SK-N-SH (cell line): ENCODE results near the gene C16orf87. TPM values are rescaled to one million over a fixed set of nuclear protein-coding genes. Genes with fewer than 3 reads are reported as not detected.

Source experiments
- CTCF ChIA-PET: fragments of 300-600, 350-600 bp; formaldehyde crosslinking; extraction: SDS; loops from one replicate; lab custom pipeline; 2021; lab: Yijun Ruan, JAX
- POLR2A ChIA-PET: fragments of 350-600 bp; sonication (Branson Sonifier 250); formaldehyde crosslinking; extraction: SDS; loops from one replicate; lab custom pipeline; 2020; ENCODE audit warnings: antibody characterized with exemption, inconsistent platforms; lab: Yijun Ruan, JAX
- DNase-seq: peaks from one replicate; pipeline ENCODE4 v3.0.0; 2012
- H2AFZ ChIP-seq: fragments of 200-600 bp; sonication (generic); 2 replicates; pipeline ENCODE4 v1.8.1; 2016; ENCODE audit warnings: antibody characterized with exemption, mild to moderate bottlenecking, low read depth
- H3F3A ChIP-seq: fragments of 200-600 bp; sonication (generic); replicated peaks from 2 replicates; pipeline ENCODE3; 2016; ENCODE audit warnings: antibody characterized with exemption, mild to moderate bottlenecking; ENCODE audit not compliant: insufficient read depth
- H3K27ac ChIP-seq, 2 experiments: fragments of 200-500 bp in 1 of 2; fragments of 200-600 bp in 1 of 2; sonication (Bioruptor generic) in 1 of 2; sonication (generic), shearing (Covaris generic) in 1 of 2; 2 replicates each; pipeline versions ENCODE4 v1.5.1 to v1.6.1; 2014 to 2016; ENCODE audit warnings: low read depth in 2 of 2, inconsistent platforms in 1 of 2, low read length in 1 of 2, mild to moderate bottlenecking in 1 of 2, mixed read lengths in 1 of 2
- H3K27me3 ChIP-seq: fragments of 200-600 bp; sonication (generic), shearing (Covaris generic); 2 replicates; pipeline ENCODE4 v1.6.1; 2016; ENCODE audit warnings: mixed run types; ENCODE audit not compliant: insufficient read depth
- H3K36me3 ChIP-seq, 2 experiments: fragments of 200-500 bp in 1 of 2; fragments of 200-600 bp in 1 of 2; sonication (Bioruptor generic) in 1 of 2; sonication (generic) in 1 of 2; replicated peaks in 1 of 2; 2 replicates each; pipeline versions ENCODE3 to v1.5.1; 2014 to 2016; ENCODE audit warnings: low read length in 1 of 2, mild to moderate bottlenecking in 1 of 2; ENCODE audit not compliant: insufficient read depth in 2 of 2, control insufficient read depth in 1 of 2
- H3K4me1 ChIP-seq, 2 experiments: fragments of 200-500 bp in 1 of 2; fragments of 200-600 bp in 1 of 2; sonication (Bioruptor generic) in 1 of 2; sonication (generic), shearing (Covaris generic) in 1 of 2; 2 replicates each; pipeline versions ENCODE4 v1.5.1 to v1.6.1; 2014 to 2016; ENCODE audit warnings: low read depth in 1 of 2, low read length in 1 of 2, mixed run types in 1 of 2; ENCODE audit not compliant: insufficient read depth in 2 of 2, control insufficient read depth in 1 of 2
- H3K4me2 ChIP-seq: fragments of 200-600 bp; sonication (generic), shearing (Covaris generic); 2 replicates; pipeline ENCODE4 v1.6.1; 2017; ENCODE audit warnings: mixed run types
- H3K4me3 ChIP-seq, 2 experiments: fragments of 200-500 bp in 1 of 2; fragments of 200-600 bp in 1 of 2; sonication (Bioruptor generic) in 1 of 2; sonication (generic), shearing (Covaris generic) in 1 of 2; 2 replicates each; pipeline versions ENCODE4 v1.5.1 to v1.8.1; 2014 to 2016; ENCODE audit warnings: low read depth in 2 of 2, inconsistent platforms in 1 of 2, low read length in 1 of 2, mild to moderate bottlenecking in 1 of 2, mixed read lengths in 1 of 2, moderate library complexity in 1 of 2
- H3K79me2 ChIP-seq: fragments of 200-600 bp; sonication (generic); 2 replicates; pipeline ENCODE4 v1.8.1; 2017; ENCODE audit warnings: mild to moderate bottlenecking; ENCODE audit not compliant: insufficient read depth
- H3K9ac ChIP-seq: fragments of 200-600 bp; sonication (generic); 2 replicates; pipeline ENCODE4 v1.6.1; 2017; ENCODE audit warnings: mixed run types
- H3K9me2 ChIP-seq: fragments of 200-600 bp; sonication (generic); 2 replicates; pipeline ENCODE4 v1.6.1; 2017; ENCODE audit warnings: mixed run types
- H3K9me3 ChIP-seq: fragments of 200-600 bp; sonication (generic); 2 replicates; pipeline ENCODE4 v1.6.1; 2017; ENCODE audit warnings: mixed run types, mild to moderate bottlenecking, moderate library complexity
- H4K20me1 ChIP-seq: fragments of 200-600 bp; sonication (generic); 2 replicates; pipeline ENCODE4 v1.6.1; 2017; ENCODE audit warnings: mild to moderate bottlenecking, mixed run types; ENCODE audit not compliant: insufficient read depth
- ELF1 ChIP-seq: IDR thresholded peaks from 2 replicates; pipeline ENCODE4 v1.4.0; 2012
- EP300 ChIP-seq, 2 experiments: IDR thresholded peaks; 2 replicates each; pipeline versions ENCODE4 v1.4.0 to v1.6.1; 2012; ENCODE audit warnings: borderline replicate concordance in 1 of 2, low read depth in 1 of 2, low read length in 1 of 2
- FOSL2 ChIP-seq: IDR thresholded peaks from 2 replicates; pipeline ENCODE4 v1.4.0; 2012; ENCODE audit warnings: low read depth, mild to moderate bottlenecking, moderate library complexity, borderline replicate concordance
- GATA2 ChIP-seq: sonication (generic); formaldehyde crosslinking; IDR thresholded peaks from 2 replicates; pipeline ENCODE4 v1.5.0; 2020; ENCODE audit warnings: mild to moderate bottlenecking, missing genetic modification reagents
- JUND ChIP-seq: IDR thresholded peaks from 2 replicates; pipeline ENCODE4 v1.4.0; 2012
- MEF2A ChIP-seq: IDR thresholded peaks from 2 replicates; pipeline ENCODE4 v1.4.0; 2012; ENCODE audit warnings: low read depth, borderline replicate concordance
- MXI1 ChIP-seq: IDR thresholded peaks from 2 replicates; pipeline ENCODE4 v1.6.1; 2012; ENCODE audit warnings: mild to moderate bottlenecking, low read depth, low read length, improper control_type of control experiment
- NRF1 ChIP-seq: IDR thresholded peaks from 2 replicates; pipeline ENCODE4 v1.6.1; 2012; ENCODE audit warnings: low read depth, mild to moderate bottlenecking, low read length
- RAD21 ChIP-seq: IDR thresholded peaks from 2 replicates; pipeline ENCODE4 v1.6.1; 2012; ENCODE audit warnings: mild to moderate bottlenecking, low read length
- REST ChIP-seq: IDR thresholded peaks from 2 replicates; pipeline ENCODE4 v1.6.1; 2012; ENCODE audit warnings: mild to moderate bottlenecking, low read depth, low read length, moderate library complexity
- RFX5 ChIP-seq: IDR thresholded peaks from 2 replicates; pipeline ENCODE4 v1.6.1; 2012; ENCODE audit warnings: mild to moderate bottlenecking, improper control_type of control experiment, low read length
- RXRA ChIP-seq: IDR thresholded peaks from 2 replicates; pipeline ENCODE4 v1.4.0; 2012; ENCODE audit warnings: low read depth, mild to moderate bottlenecking, borderline replicate concordance
- SIN3A ChIP-seq: IDR thresholded peaks from 2 replicates; pipeline ENCODE4 v1.6.1; 2012; ENCODE audit warnings: low read depth, mild to moderate bottlenecking, low read length, moderate library complexity, borderline replicate concordance
- TEAD4 ChIP-seq: IDR thresholded peaks from 2 replicates; pipeline ENCODE4 v1.4.0; 2012; ENCODE audit warnings: mild to moderate bottlenecking, borderline replicate concordance; ENCODE audit not compliant: insufficient read depth
- USF1 ChIP-seq: IDR thresholded peaks from 2 replicates; pipeline ENCODE4 v1.4.0; 2012; ENCODE audit warnings: low read depth, borderline replicate concordance
- ZBTB33 ChIP-seq: IDR thresholded peaks from 2 replicates; pipeline ENCODE4 v1.4.0; 2012; ENCODE audit warnings: low read depth, borderline replicate concordance
- WGBS: methylation state at CpG from one replicate; pipeline ENCODE4 v1.1.6; 2017; ENCODE audit warnings: low lambda C conversion rate; 5-methylcytosine and 5-hydroxymethylcytosine counted together
- polyA plus RNA-seq, 3 experiments: library from polyadenylated mRNA; depleted of rRNA; stranded (reverse); fragments of >200 nt; gene quantifications; 2 replicates each; pipeline ENCODE4 v1.2.3, GENCODE V29; 2012

C16orf87 gene
- polyA plus RNA-seq, 1 of the 3 experiments (the other 2 are of a cell fraction): 3.5 TPM

GRCh38 chr16:46848768-46849764 is 18.1 kb upstream of the C16orf87 start:
- POLR2A ChIA-PET: no interaction called here
- no peaks in the 10 kb centered on the region for H3K79me2 ChIP-seq
- no peaks in the 10 kb centered on the region for H3K9me3 ChIP-seq
- TF ChIP-seq ZBTB33 (no peak), JUND (no peak), RXRA (no peak), FOSL2 (no peak), TEAD4 (no peak), ELF1 (no peak), SIN3A (no peak), MXI1 (no peak), USF1 (no peak), GATA2 (CRISPR knock-in tag) (no peak), RAD21 (no peak), RFX5 (no peak), NRF1 (no peak), MEF2A (no peak), EP300 (IDR thresholded peaks at IDR 0.05; ENCODE audit: borderline replicate concordance in 1 of 2, low read depth in 1 of 2, low read length in 1 of 2) (no peak), REST (no peak)
- TF ChIP-seq, all 33 proteins: peak for 0
- Histone ChIP-seq H3K9ac (no peak overlapping the region), H3F3A (no peaks in the 10 kb centered on the region), H3K4me2 (no peak overlapping the region), H2AFZ (no peak overlapping the region), H3K4me1 (no peaks in the 10 kb centered on the region), H3K27ac (no peak overlapping the region), H3K36me3 (no peaks in the 10 kb centered on the region), H4K20me1 (no peaks in the 10 kb centered on the region), H3K27me3 (no peaks in the 10 kb centered on the region), H3K4me3 (no peak overlapping the region), H3K9me2 (no peaks in the 10 kb centered on the region)
- WGBS: 57% methylated on average over 5 of the region's 5 CpGs
- CTCF ChIA-PET: interaction anchor here (0.7 to 1.6 kb wide), 5 partner anchors 33 to 189 kb away, joined by 3 to 6 read pairs (median 3); no protein-coding TSS in a partner anchor
- no peak for DNase-seq
